Chondrocyte (in vitro differentiated cells): Measurements from ENCODE around the gene CCR6. TPM values are rescaled to one million over a fixed set of nuclear protein-coding genes. Genes with fewer than 3 reads are reported as not detected.
"Not testable (repeated sequence)": the region's sequence is repeated elsewhere in the genome, so short reads cannot be mapped to it uniquely, and the experiment has no call there.

Source experiments
- DNase-seq: peaks from one replicate; pipeline ENCODE4 v3.0.0; 2021; ENCODE audit warnings: mixed read lengths, low spot score
- H3K27ac Mint-ChIP-seq: one replicate; pipeline ENCODE4 v1.8.0; 2021; ENCODE audit warnings: mild to moderate bottlenecking, moderate library complexity, mixed read lengths; ENCODE audit not compliant: unreplicated experiment
- H3K27me3 Mint-ChIP-seq: 2 replicates; pipeline ENCODE4 v1.8.0; 2021; ENCODE audit warnings: low read depth, mixed read lengths
- H3K36me3 Mint-ChIP-seq: 2 replicates; pipeline ENCODE4 v1.8.0; 2021; ENCODE audit warnings: low read depth, mixed read lengths
- H3K4me1 Mint-ChIP-seq: 2 replicates; pipeline ENCODE4 v1.8.0; 2021; ENCODE audit warnings: low read depth, mild to moderate bottlenecking, mixed read lengths
- H3K4me3 Mint-ChIP-seq: one replicate; pipeline ENCODE4 v1.8.0; 2021; ENCODE audit warnings: mild to moderate bottlenecking, moderate library complexity, mixed read lengths; ENCODE audit not compliant: unreplicated experiment
- H3K9me3 Mint-ChIP-seq: 2 replicates; pipeline ENCODE4 v1.8.0; 2021; ENCODE audit warnings: low read depth, mixed read lengths
- total RNA-seq: library from RNA; stranded (reverse); gene quantifications from 3 replicates; pipeline ENCODE4 v1.2.1, GENCODE V29; 2021
- TF ChIP-seq, protein P1 (sequence below): fragments of 200-600 bp; sonication (generic); IDR thresholded peaks from 2 replicates; pipeline ENCODE4 v1.5.0; 2021; ENCODE audit warnings: antibody characterized with exemption, mild to moderate bottlenecking, moderate library complexity

The CCR6 gene
- total RNA-seq, 1 donor from 2014 or later: not detected

DNA sequence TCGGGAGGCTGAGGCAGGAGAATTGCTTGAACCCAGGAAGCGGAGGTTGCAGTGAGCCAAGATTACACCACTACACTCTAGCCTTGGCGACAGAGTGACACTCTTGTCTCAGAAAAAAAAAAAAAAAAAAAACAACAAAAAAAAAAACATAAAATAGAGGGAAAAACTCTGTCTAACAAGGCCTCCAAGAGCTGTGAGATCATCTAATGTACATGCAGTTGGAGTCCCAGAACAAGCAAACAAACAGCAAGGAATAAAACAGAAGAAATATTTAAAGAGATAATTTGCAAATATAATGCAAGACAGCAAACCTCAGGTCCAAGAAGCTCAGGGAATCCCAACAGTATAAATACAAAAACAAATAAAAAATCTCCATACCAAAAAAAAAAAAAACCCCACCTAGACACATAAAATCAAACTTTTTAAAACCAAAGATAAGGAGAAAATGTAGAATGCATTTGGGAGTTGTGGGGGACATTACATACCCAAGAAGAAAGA, 35.0 kb upstream of the CCR6 start:
- H3K27ac Mint-ChIP-seq: no peak overlapping the region

DNA sequence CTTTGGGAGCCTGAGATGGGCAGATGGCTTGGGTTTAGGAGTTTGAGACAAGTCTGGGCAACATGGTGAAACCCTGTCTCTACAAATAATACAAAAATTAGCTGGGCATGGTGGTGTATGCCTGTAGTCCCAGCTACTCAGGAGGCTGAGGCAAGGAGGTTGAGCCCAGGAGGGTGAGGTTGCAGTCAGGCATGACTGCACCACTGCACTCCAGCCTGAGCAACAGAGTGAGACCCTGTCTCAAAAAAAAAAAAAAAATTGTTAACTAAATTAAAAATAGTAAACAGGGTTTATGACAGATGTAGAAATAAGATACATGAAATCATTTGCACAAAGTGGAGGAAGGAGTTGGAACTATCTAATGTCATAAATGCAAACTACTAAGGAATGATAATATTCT, 34.2 kb upstream of the CCR6 start:
- not testable (repeated sequence) for H3K36me3 Mint-ChIP-seq, H3K27ac Mint-ChIP-seq, H3K4me3 Mint-ChIP-seq, DNase-seq, H3K27me3 Mint-ChIP-seq, H3K4me1 Mint-ChIP-seq
- H3K9me3 Mint-ChIP-seq: peaks cover 17% of the 10 kb centered on the region

More for the DNA sequence above, 35.0 kb upstream of the CCR6 start:
- Mint-ChIP-seq H3K4me3 (no peak overlapping the region), H3K4me1 (no peaks in the 10 kb centered on the region), H3K27me3 (no peaks in the 10 kb centered on the region), H3K9me3 (peaks cover 22% of the 10 kb centered on the region), H3K36me3 (peaks cover 2% of the 10 kb centered on the region)
- DNase-seq: no peak
- TF ChIP-seq, protein P1, sequence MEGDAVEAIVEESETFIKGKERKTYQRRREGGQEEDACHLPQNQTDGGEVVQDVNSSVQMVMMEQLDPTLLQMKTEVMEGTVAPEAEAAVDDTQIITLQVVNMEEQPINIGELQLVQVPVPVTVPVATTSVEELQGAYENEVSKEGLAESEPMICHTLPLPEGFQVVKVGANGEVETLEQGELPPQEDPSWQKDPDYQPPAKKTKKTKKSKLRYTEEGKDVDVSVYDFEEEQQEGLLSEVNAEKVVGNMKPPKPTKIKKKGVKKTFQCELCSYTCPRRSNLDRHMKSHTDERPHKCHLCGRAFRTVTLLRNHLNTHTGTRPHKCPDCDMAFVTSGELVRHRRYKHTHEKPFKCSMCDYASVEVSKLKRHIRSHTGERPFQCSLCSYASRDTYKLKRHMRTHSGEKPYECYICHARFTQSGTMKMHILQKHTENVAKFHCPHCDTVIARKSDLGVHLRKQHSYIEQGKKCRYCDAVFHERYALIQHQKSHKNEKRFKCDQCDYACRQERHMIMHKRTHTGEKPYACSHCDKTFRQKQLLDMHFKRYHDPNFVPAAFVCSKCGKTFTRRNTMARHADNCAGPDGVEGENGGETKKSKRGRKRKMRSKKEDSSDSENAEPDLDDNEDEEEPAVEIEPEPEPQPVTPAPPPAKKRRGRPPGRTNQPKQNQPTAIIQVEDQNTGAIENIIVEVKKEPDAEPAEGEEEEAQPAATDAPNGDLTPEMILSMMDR: no peak

GRCh38 chr6:167089243-167090142, 33.4 kb upstream of the CCR6 start:
- Mint-ChIP-seq H3K4me1 (peaks cover 4% of the 10 kb centered on the region), H3K9me3 (peaks cover 17% of the 10 kb centered on the region), H3K36me3 (peaks cover 2% of the 10 kb centered on the region), H3K4me3 (no peak overlapping the region), H3K27ac (no peak overlapping the region), H3K27me3 (peaks cover 3% of the 10 kb centered on the region)
- DNase-seq: no peak
- TF ChIP-seq, protein P1: no peak

DNA sequence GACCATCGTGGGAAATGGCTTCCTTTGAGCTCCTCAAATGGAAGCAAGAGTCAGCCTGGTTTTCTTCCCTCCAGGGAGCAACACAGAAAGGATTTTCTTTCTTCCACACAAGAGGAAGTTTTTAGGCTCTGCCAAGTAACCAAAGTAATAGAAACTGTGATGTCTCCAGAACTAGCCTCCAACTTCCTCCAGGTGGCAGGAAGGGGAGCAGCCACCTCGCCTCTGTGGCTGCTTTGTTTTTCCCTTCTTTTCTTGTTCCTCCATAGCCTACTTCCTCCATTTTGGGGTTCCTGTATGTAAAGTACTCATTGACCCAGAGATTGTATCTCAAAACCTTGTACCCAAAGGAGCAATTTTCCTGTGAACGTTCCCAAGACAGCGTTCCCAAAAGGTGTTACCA, 32.7 kb upstream of the CCR6 start:
- Mint-ChIP-seq H3K36me3 (peaks cover 2% of the 10 kb centered on the region), H3K27me3 (peaks cover 3% of the 10 kb centered on the region), H3K27ac (no peak overlapping the region), H3K4me3 (no peak overlapping the region), H3K4me1 (peaks cover 6% of the 10 kb centered on the region), H3K9me3 (peaks cover 17% of the 10 kb centered on the region)
- TF ChIP-seq, protein P1: no peak
- no peak for DNase-seq

- H3K27me3 Mint-ChIP-seq: peaks cover 3% of the 10 kb centered on the region
- H3K9me3 Mint-ChIP-seq: peaks cover 12% of the 10 kb centered on the region
- TF ChIP-seq, protein P1: no peak
- no peak overlapping the region for H3K4me3 Mint-ChIP-seq
- H3K27ac Mint-ChIP-seq: no peak overlapping the region
- peaks cover 6% of the 10 kb centered on the region for H3K4me1 Mint-ChIP-seq
- peaks cover 2% of the 10 kb centered on the region for H3K36me3 Mint-ChIP-seq
- DNase-seq: no peak
Observed at GRCh38 chr6:167091026-167091804, 31.7 kb upstream of the CCR6 start.
